Activated CD8-positive, alpha-beta memory T cell treated with anti-CD3 and anti-CD28 coated beads, Interleukin-2, amount 50 U/mL, for 48 hours (primary cell): ENCODE data around the gene SELENOI.
"Not testable (repeated sequence)": the region's sequence is repeated elsewhere in the genome, so short reads cannot be mapped to it uniquely, and the experiment has no call there.

Source experiments
- DNase-seq: peaks from one replicate; pipeline ENCODE4 v3.0.0-alpha.2; 2020

SELENOI gene

GRCh38 chr2:26345545-26346453 is at the start of gene SELENOI:
Gene SELENOI, plus strand, starts transcription at chr2:26346143. Its CDS starts 90 bp downstream, at chr2:26346233.
- DNase-seq: peak; percentile 99

GRCh38 chr2:26297061-26297460 is 48.9 kb upstream of the SELENOI start:
- DNase-seq: no peak

GRCh38 chr2:26298286-26298637 is 47.7 kb upstream of the SELENOI start:
- peak; percentile 57 for DNase-seq

GRCh38 chr2:26298638-26299393 is 47.1 kb upstream of the SELENOI start:
- DNase-seq: peak; percentile 71

GRCh38 chr2:26299471-26300101 is 46.4 kb upstream of the SELENOI start:
- no peak for DNase-seq

- no peak for DNase-seq
Measured at GRCh38 chr2:26300234-26300925, 45.6 kb upstream of the SELENOI start.

- DNase-seq: no peak
Measured at GRCh38 chr2:26302846-26303245, 43.1 kb upstream of the SELENOI start.

- not testable (repeated sequence) for DNase-seq
Measured at GRCh38 chr2:26305094-26305493, 40.8 kb upstream of the SELENOI start.

- DNase-seq: no peak
Measured at GRCh38 chr2:26305540-26305939, 40.4 kb upstream of the SELENOI start.

- DNase-seq: no peak
Measured at GRCh38 chr2:26309921-26310320, 36.0 kb upstream of the SELENOI start.

GRCh38 chr2:26312471-26312870 is 33.5 kb upstream of the SELENOI start:
- no peak for DNase-seq

GRCh38 chr2:26313446-26313845 is 32.5 kb upstream of the SELENOI start:
- no peak for DNase-seq

- DNase-seq: no peak
Measured at GRCh38 chr2:26314243-26314642, 31.7 kb upstream of the SELENOI start.

- no peak for DNase-seq
Measured at GRCh38 chr2:26316041-26316440, 29.9 kb upstream of the SELENOI start.

GRCh38 chr2:26316845-26317244 is 29.1 kb upstream of the SELENOI start:
- no peak for DNase-seq

GRCh38 chr2:26317377-26318105 is 28.4 kb upstream of the SELENOI start:
- no peak for DNase-seq

- no peak for DNase-seq
Measured at GRCh38 chr2:26318950-26319349, 27.0 kb upstream of the SELENOI start.

- not testable (repeated sequence) for DNase-seq
Measured at GRCh38 chr2:26324479-26324878, 21.5 kb upstream of the SELENOI start.

- DNase-seq: no peak
Measured at GRCh38 chr2:26324903-26325302, 21.0 kb upstream of the SELENOI start.

GRCh38 chr2:26325851-26326250 is 20.1 kb upstream of the SELENOI start:
- no peak for DNase-seq

- no peak for DNase-seq
Measured at GRCh38 chr2:26326514-26326913, 19.4 kb upstream of the SELENOI start.
